Ascending aorta (tissue), 2 donors: Measurements from ENCODE around the gene HERC3. TPM values are rescaled to one million over a fixed set of nuclear protein-coding genes. Genes with fewer than 3 reads are reported as not detected.

Experiments
- DNase-seq, 2 donors: peaks; one replicate each; pipeline ENCODE4 v3.0.0-alpha.2; 2019; ENCODE audit warnings: low spot score in 2 of 2
- H3K27ac ChIP-seq, 2 donors: fragments of 200-600 bp; sonication (generic); one replicate each; pipeline ENCODE4 v1.5.1; 2016 to 2017; ENCODE audit warnings: mild to moderate bottlenecking in 1 of 2
- H3K27me3 ChIP-seq: fragments of 200-600 bp; sonication (generic); one replicate; pipeline ENCODE4 v1.5.1; 2017
- H3K36me3 ChIP-seq, 2 donors: fragments of 200-600 bp; sonication (generic); one replicate each; pipeline ENCODE4 v1.5.1; 2016
- H3K4me1 ChIP-seq, 2 donors: fragments of 200-600 bp; sonication (generic); one replicate each; pipeline ENCODE4 v1.5.1; 2016 to 2017; ENCODE audit warnings: mild to moderate bottlenecking in 1 of 2
- H3K4me3 ChIP-seq, 2 donors: fragments of 200-600 bp; sonication (generic); one replicate each; pipeline ENCODE4 v1.5.1; 2016 to 2017; ENCODE audit warnings: mild to moderate bottlenecking in 1 of 2
- H3K9me3 ChIP-seq, 2 donors: fragments of 200-600 bp; sonication (generic); one replicate each; pipeline ENCODE4 v1.5.1; 2016
- CTCF ChIP-seq, 3 experiments: fragments of 200-600 bp in 2 of 3; fragments of 450-650 bp in 1 of 3; sonication (generic) in 2 of 3; IDR thresholded peaks; one replicate each; pipeline ENCODE4 v1.5.1; 2016 to 2019; ENCODE audit warnings: antibody characterized with exemption in 3 of 3, mild to moderate bottlenecking in 1 of 3, moderate library complexity in 1 of 3
- intact Hi-C: fragments of 100-400 bp; cut with DNase I; formaldehyde crosslinking; loops from one replicate; pipeline ENCODE4 v1.15.1; 2023
- total RNA-seq: library from RNA; depleted of rRNA; stranded (reverse); fragments of >200 nt; gene quantifications from one replicate; pipeline ENCODE4 v1.1.0, GENCODE V29; 2016

HERC3 gene
- total RNA-seq, 1 donor from 2014 or later: 16.2 TPM

GRCh38 chr4:88573995-88574394 is 18.3 kb upstream of the HERC3 start:
- no peak overlapping the region for H3K27ac ChIP-seq
- intact Hi-C loops: loop anchor here (5.0 kb wide), 1 partner anchor 37 kb away; no protein-coding TSS in a partner anchor

GRCh38 chr4:88575186-88575585 is 17.1 kb upstream of the HERC3 start:
- Histone ChIP-seq H3K27me3 (no peaks in the 10 kb centered on the region), H3K9me3 (no peaks in the 10 kb centered on the region), H3K36me3 (no peaks in the 10 kb centered on the region), H3K4me3 (no peak overlapping the region), H3K27ac (no peak overlapping the region), H3K4me1 (peaks cover 0 to 6% of the 10 kb centered on the region in 2 donors)
- no peak for TF ChIP-seq CTCF (IDR thresholded peaks at IDR 0.05)
- intact Hi-C loops: no loop called here
- no peak for DNase-seq

More at GRCh38 chr4:88573995-88574394, 18.3 kb upstream of the HERC3 start:
- Histone ChIP-seq H3K36me3 (no peaks in the 10 kb centered on the region), H3K9me3 (no peaks in the 10 kb centered on the region), H3K4me3 (no peak overlapping the region), H3K27me3 (no peaks in the 10 kb centered on the region), H3K4me1 (peaks cover 0 to 6% of the 10 kb centered on the region in 2 donors)
- TF ChIP-seq CTCF (IDR thresholded peaks at IDR 0.05): peak in 2 of 3 experiments; percentile 30 to 32
- DNase-seq: no peak

- DNase-seq: no peak
- Histone ChIP-seq H3K27ac (no peak overlapping the region), H3K27me3 (no peaks in the 10 kb centered on the region), H3K36me3 (no peaks in the 10 kb centered on the region), H3K9me3 (no peaks in the 10 kb centered on the region), H3K4me1 (no peaks in the 10 kb centered on the region), H3K4me3 (no peak overlapping the region)
- intact Hi-C loops: no loop called here
- TF ChIP-seq CTCF (IDR thresholded peaks at IDR 0.05): no peak
Measured at GRCh38 chr4:88582493-88582892, 9.8 kb upstream of the HERC3 start.

GRCh38 chr4:88583631-88584470 is 8.4 kb upstream of the HERC3 start:
- Histone ChIP-seq H3K4me1 (no peaks in the 10 kb centered on the region), H3K4me3 (no peak overlapping the region), H3K36me3 (no peaks in the 10 kb centered on the region), H3K27ac (no peak overlapping the region), H3K27me3 (no peaks in the 10 kb centered on the region), H3K9me3 (no peaks in the 10 kb centered on the region)
- no peak for DNase-seq
- no peak for TF ChIP-seq CTCF (IDR thresholded peaks at IDR 0.05)
- intact Hi-C loops: no loop called here

- Histone ChIP-seq H3K27me3 (no peaks in the 10 kb centered on the region), H3K9me3 (no peaks in the 10 kb centered on the region), H3K27ac (no peak overlapping the region), H3K4me3 (no peak overlapping the region), H3K36me3 (no peaks in the 10 kb centered on the region), H3K4me1 (no peaks in the 10 kb centered on the region)
- intact Hi-C loops: no loop called here
- DNase-seq: no peak
- TF ChIP-seq CTCF (IDR thresholded peaks at IDR 0.05): no peak
Measured at GRCh38 chr4:88584471-88584900, 7.8 kb upstream of the HERC3 start.
